ENCODE data around the gene SOWAHA.

DNA sequence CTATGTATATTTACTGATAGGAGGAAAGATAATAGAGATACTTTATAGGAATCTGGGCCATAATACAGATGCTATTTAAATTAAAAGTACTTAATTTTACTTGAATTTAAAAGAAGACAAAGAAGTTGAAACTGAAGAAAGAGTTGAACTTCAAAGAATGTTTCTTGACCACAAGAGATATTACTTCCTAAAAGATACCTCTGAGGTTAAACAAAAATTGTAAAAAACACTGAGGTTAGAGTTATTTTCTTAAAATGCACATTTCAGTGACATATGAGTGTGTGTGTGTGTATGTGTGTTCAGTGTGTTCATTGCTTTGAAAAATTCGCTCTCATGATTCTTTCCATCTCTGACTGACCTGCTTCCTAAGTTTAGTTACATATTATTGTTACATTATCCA, 32.5 kb upstream of the SOWAHA start:
- no peak for TF ChIP-seq YY1 (IDR thresholded peaks at IDR 0.05; ENCODE audit: insufficient read depth, insufficient read length)
- TF ChIP-seq ZNF274 (IDR thresholded peaks at IDR 0.05; ENCODE audit: low read depth, low read length): no peak
